Activated CD8-positive, alpha-beta memory T cell treated with anti-CD3 and anti-CD28 coated beads, Interleukin-2, amount 50 U/mL, for 24 hours (primary cell): ENCODE results near the gene ATG4B.
A peak's percentile ranks its signal among the peaks of the same experiment; 100 is the strongest.

ENCODE experiments used
- DNase-seq: peaks from one replicate; pipeline ENCODE4 v3.0.0-alpha.2; 2020; ENCODE audit errors: extremely low read depth

ATG4B gene

DNA sequence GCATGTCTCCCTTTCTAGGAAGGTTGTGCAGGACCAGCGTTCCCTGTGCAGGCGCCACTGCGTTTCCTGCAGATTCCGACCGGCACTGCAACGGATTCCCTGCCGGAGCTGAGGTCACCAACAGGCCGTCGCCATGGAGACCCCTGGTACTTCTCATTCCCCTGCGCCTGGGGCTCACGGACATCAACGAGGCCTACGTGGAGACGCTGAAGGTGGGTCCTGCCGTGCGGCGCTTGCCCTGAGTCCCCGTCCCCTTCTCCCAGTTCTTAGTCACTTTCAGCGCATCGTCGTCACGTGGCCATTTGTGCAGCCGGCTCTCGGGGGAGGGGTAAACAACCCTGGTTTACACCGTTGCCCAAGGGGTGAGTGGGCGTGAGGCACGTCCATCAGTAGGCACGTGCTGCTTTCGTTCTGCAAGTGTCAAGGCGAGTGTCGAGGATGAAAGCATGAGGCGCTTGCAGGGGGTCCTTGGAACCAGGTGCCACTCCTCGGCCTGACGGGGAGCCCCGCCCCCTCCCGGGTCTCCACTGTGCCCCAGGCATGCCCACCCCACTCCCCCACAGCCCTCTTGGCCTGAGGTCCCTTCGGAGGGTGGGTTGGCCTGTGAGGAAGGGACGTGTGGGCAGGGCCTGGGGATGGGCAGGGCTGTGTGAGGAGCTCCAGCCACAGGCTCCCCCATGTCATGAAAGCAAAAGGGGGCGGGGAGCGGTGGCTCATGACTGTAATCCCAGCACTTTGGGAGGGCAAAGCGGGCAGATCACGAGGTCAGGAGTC is 29.3 kb downstream of the ATG4B start:
- no peak for DNase-seq

DNA sequence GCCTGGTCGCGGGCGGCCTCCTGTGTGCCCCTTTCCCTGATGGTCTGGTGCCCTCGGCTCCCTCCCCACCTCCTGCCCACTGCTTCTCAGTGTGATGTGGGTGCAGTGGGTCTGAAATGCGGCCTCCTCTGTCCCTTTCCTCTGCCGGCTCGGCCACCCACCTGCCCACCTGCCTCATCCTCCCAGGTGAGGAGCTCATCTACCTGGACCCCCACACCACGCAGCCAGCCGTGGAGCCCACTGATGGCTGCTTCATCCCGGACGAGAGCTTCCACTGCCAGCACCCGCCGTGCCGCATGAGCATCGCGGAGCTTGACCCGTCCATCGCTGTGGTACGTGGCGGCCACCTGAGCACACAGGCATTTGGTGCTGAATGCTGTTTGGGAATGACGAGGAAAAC is 30.9 kb downstream of the ATG4B start:
- no peak for DNase-seq

DNA sequence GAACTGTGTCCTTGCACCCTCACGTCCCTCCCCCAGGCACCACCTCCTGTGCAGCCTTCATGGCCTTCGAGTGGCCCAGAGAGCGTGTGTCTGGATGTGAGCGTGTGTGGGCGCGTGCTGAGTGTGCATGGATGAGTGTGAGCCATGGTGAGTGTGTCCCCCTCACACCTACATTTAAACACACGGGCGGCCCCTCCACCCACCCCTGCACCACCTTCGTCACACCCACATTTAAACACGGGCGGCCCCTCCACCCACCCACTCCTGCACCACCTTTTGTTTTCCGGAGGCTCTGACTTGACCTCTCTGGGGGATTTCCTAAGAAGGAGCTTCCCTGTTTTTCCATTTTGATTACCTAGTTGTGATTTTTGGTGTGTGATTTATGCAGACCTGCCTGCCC is 31.3 kb downstream of the ATG4B start:
- DNase-seq, result no peak

DNA sequence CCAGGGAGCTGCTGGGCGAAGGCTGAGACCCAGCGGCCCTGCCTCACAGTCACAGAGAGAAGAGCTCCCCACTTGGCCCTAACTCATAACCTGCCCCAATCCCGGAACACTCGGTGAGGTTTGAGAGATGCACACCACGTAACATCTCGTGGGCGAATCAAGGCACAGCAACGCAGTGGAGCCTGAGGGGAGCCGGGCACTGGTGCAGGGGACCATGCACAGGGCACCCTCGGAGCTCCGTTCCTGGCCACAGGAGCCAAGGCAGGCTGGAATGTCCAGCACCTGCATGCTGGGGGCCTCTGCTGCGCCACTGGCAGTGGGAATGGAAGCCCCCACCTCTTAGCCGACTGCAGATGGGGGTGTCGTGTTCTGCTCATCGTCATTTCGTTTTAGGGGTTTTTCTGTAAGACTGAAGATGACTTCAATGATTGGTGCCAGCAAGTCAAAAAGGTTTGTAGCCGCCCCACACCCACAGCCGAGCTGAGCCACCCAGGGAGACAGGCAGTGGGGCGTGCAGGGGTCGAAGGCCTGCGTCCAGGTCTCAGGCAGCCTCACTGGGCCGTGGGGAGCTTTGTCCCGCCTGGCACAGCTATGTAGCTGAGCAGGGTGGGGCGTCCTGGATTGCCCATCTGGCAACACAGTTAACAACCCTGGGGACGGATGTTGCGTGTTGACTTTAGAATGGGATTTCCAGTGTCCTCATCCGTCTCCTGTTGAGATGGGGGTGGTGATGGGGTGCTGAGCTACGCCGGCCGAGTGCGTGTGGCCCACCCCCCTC is 33.0 kb downstream of the ATG4B start:
- DNase-seq, result no peak

DNA sequence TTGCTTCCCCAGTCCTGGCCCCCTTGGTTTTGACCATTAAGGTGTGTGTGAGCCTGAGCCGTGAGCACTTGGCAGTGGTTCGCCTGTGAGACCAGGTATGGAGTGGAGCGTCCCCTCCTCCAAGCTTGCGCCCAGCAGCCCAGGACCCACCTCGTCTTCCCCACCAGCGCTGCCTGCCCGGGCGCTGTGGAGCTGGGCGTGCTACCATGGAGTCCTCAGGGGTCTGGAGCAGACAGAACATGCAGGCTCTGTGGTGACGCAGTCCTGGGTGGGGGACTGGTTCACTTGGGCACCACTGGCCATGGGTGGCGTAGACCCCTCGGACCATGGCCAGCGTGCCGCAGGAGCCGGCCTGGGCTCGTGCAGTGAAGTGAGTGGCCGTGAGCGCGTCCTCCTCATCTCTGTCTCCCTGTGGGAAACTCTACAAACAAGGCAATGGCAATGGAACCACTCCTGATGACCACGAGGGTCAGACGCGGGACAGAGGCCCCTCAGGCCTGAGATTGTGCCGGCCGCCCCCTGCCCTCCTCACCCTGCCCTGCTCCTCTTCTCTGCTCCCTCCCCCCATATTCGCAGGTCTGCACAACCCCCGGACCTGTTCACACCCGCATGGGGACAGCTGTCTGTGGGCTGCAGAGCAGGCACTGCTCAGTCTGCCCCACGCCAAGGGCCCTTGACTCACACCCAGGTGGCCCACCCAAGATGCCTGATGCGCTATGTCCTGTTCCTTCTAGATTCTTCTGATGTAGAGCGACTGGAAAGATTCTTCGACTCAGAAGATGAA is 34.2 kb downstream of the ATG4B start:
- no peak for DNase-seq

DNA sequence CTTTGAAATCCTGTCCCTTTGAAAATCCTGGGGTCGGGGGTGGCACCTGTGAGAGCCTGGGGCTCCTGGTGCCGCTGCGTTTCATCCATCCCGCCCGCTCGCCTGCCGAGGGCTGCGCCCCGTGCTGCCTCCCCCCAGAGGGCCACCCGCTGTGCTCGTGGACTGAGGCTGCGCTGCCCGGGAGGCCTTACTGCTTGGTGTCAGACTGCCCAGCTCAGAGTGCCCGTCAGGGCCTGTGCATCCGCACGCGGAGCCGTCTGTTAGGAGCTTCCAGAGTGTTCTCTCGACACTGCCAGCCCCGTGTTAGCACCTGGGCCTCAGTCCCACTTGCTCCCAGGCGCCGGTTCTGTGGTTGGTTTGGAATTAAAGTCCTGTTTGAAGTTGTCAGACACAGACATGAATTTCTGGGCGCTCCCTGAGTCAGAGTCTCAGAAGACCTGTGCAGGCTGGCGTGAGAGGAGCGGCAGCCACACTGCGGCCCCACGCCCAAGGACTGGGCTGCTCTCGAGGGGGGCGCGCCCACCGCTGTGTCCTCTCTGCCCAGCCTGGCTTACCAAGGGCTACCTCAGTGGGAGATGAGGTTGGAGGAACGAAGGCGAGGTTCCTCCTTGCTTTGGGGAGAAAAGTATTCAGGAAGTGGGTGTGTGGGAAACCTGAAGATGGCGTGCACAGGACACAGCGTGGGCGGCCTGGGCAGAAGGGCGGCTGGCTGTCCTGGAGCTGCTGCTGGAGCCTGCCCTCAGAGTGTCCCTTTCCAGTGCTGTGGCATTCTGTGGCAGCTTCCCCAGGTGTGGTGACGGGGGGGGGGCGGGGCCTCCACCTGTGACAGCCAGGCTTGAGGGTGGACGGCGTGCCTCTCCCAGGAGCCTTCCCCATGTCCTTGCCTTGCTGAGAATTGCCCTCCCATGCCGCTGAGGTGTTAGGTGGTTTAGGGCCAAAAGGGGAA is 35.0 kb downstream of the ATG4B start:
- DNase-seq, result no peak

DNA sequence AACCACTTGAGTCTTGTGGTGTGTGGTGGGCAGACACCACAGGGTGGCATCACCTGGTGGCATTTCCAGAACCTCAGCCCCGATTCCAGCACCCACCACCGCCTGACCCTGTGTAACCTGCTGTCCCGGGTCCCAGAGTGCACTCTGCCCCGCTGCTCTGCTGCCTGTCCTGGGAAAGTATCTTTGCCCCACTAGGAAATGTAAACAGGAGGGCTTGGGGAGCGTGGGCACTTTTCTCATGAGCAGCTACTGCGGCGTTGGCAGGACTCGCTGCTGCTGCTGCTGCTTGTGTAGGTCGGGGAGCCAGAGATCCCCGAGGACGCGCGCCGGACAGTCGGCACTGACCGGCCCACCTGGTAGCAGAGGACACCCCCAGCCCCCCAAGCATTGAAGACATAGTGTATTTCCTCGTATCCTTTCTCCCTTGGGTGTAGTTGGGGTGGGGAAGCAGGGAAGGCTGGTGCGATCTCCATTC is 35.7 kb downstream of the ATG4B start:
- DNase-seq, result no peak

DNA sequence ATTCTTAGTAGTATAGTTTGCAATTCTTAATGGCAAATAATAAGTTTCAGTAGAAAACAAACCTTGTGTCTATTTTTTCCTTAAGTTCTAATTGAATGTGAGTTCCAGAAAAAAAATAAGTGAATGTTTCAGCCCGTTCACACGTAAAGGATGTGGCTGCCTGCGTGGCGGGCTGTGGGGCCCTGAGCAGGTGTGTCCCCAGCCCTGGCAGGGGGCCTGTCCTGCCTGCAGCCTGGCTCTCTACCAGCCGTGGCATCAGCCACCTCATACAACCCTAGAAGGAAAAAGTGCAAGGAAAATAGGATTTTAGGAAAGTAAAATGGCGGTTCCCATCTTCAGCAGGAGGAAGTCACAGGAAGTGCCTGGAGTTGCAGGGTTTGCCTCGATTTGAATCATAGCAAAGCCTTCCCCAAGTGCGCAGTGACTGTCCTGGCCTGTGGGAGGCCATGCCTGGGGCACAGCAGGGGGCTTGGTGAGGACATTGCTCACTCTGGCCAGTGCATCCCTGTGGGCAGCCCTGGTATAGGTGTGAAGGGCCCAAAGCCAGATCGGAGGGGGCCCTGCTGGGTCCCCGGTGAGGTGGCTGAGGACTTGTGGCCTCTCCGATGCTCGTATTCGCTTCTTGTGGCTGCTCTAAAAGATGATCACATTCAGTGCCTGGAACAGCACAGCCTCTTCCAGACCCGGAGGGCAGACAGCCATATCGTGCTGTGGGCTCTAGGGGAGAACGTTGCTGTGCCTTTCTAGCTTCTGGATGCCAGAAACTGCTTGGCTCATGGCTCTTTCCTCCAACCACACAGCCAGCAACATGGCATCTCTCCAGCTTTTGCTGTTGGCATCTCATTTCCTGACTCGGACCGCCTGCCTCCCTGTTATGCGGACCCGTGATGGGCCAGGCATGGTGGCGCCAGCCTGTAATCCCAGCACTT is 36.6 kb downstream of the ATG4B start:
- DNase-seq, result no peak

DNA sequence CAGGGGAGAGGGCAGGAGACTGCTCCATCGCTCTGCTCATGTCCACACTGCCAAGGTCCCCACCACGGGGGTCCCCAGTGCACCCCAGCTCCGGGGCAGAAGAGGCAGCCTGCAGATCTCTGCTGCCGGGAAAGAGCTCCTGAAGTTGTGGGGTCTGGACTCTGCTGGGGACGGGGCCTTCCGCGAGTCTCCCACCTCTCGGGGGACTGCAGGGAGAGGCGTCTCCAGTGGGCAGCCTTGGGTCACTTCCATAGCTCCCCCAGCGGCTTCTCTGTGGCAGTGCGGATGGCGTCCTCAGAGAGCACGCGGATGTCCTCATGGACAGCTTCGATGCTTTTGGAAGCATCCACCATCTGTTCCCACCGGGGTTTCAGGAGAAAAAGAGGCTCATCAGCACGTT is 38.4 kb downstream of the ATG4B start:
- DNase-seq, result no peak

DNA sequence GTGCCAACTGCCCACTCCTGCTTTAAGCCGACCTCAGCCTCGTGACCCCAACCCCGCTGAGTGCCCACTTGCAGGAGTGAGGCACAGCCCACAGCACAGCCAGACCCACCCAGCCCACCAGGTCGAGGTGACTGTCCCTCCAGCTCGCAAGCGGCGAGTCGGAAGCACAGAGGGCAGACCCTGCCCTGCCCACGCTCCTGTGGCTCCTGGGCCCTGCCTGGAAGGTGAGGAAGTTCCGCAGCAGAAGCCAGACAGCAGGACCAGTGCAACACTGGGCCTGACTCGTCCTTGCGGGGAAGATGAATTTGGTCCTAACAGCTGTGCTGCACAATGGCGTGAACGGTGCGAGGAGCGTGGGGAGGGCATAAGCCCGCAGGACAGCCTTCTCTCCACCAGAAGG is 39.2 kb downstream of the ATG4B start:
- no peak for DNase-seq

DNA sequence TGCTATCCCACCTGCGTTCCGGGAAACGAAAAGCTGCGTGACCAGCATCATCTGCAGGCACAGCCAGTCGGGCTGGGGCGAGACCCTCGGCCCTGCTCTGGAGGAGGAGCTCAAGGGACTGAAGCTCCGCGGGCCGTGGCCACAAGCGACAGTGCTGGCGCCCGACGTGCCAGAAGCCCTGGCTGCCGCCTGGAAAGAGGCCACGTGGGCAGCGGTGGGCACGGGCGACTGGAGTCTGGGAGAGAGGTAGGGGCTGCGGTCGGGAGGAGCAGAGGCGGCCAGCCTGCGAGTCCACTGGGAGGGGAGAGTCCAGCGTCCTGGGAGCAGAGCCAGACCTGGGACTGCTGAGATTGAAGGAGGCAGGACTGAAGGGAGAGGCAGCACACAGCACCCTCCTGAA is 39.9 kb downstream of the ATG4B start:
- no peak for DNase-seq

DNA sequence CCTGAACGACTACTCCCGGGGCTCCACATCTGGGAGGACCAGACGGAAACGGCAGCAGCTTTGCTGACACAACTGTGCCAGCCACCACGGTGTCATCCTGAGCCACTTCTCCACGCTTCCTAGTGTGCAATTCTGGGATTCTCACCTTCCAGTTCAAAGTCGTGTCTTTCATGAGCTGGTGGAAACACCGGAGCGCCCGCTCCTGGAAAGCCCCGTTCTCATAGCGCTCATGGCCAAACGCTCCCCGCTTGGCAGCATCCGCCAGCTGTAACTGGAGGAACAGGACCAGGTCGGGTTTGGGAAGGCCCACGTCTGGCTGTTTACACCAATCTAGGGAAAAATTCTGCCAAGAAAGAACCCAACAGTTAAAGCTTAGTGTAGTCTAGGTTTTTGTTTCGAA is 40.8 kb downstream of the ATG4B start:
- DNase-seq, result no peak

DNA sequence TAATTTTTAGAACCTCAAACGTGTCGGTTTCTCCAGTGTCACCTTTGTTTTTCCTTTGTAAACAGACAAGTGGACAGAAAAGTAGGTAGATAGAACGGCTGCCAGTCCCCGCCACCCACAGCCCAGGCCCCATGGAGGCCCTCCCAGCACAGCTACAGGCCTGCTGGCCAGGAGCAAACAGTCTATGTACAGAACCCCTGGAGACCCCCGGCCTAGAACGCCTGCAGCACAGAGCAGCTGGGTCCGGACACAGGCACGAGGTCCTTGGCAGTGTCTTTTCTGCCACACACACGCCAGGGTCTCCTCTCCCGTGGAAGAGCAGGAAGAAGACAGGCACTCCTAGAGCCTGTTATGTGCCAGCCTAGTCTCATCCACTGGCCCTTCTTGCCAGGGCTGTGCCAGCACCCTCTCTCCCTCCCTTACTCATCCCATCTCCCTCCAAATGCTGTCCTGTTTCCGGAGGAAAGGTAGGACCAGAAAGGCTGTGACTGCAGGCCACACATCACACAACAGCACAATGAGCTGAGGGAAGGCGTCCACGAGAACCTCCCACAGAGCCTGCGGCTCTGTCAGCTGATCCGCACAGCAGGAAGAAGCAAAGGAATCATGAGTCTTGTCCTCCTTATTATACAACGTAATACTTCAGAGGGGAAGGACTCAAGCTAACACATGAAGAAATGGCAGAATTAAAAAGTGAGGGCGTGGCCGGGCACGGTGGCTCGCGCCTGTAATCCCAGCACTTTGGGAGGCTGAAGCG is 41.5 kb downstream of the ATG4B start:
- no peak for DNase-seq

DNA sequence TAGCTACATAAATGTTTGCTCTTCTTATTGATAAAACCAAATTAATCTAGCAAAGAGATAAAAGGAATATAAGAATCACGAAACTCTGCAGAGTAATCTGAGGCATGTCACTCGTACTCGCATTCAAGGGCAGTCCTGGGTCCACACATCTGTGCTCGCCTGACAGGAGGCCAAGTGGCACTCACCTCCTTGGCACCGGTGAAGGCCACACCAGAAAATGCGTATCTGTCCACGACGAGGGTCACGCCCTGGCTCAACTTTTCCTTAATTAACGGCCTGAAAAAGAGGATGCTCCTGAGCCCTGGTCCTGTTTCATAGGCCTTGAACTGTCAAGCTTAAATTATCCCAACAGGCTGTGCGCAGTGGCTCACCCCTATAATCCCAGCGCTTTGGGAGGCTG is 42.6 kb downstream of the ATG4B start:
- no peak for DNase-seq

DNA sequence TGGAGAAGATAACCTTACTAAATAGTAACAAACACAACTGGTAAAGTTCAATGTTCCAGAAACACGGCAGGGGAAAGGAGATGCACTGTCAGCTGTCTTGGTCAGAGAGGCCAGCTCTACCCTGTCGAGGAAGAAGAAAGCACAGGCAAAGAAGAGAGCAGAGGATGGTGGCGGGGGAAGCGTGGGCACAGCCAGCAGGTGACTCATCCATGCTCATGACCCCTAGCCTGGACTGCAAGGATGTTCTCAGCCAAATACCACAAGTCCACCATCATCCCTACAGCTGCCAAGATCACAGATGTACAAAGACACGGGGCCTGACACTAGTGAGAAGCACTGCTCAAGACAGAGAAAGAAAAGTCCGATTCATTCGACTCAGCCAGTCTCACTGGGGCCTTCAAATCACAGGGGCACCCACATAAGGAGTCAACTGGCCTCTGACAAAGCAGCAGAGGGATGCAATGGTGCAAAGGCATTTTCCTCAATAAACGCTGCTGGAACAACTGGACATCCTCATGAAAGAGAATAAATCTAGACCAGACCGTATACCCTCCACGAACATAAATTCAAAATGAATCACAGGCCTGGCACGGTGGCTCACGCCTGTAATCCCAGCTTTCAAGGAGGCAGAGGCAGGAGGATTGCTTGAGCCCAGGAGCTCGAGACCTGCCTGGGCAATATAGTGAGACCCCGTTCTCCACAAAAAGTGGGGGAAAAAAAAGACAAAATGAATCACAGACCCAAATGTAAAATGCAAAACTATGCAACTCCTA is 43.5 kb downstream of the ATG4B start:
- no peak for DNase-seq

DNA sequence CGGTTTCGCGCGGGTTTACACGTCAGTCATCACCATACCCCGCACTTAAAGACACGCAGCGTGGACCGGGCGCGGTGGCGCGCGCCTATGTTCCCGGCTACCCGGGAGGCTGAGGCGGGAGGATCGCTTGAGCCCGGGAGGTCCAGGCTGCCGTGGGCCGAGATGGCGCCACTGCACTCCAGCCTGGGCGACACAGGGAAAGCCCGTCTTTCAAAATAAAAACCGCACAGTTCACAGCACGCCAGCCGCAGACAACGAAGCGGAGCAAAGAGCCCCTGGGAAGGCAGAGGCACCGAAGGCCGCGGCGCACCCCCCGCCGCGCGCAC is 48.8 kb downstream of the ATG4B start:
- no peak for DNase-seq

DNA sequence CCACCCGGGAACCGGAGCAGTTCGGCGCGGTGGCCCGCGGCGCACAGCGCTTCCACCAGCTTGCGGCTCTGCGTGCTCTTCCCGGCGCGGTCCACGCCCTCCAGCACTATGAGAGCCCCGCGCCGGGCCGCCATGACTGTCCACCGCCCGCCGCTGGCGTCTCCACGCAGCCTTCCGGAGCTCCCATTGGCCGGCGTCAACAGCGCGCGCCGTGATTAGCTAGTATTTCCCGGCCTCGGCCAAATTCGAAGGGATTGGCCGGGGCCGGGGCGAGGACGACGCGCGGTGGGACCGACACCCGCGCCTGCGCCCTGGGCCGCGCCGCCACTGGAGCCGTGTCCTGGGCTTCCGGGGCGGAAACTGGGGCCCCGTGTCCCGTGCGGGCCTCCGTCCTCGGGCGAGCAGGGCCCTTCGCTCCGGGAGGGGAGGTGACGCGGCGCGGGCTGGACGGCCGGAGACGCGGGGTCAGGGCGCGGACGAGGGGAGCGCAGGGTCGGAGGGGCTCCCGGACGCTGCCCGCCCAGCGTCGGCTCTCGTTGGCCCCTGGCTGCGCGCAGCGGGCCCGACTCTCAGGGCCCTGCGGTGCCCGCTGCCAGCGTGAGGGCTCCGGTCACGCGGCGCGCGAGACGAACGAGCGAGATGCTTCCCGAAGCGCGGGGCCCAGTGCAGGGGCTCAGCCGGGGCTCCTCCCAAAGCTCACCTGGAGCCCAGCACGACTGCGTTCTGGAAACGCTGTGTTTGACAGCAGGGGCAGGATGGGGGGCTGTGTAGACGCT is 49.3 kb downstream of the ATG4B start, which contains the start of gene DTYMK:
DTYMK (minus strand) TSS at position 166 of the 776 bp plus-strand sequence; CDS start at position 134, 32 bp downstream.
- peak; percentile 85 for DNase-seq

DNA sequence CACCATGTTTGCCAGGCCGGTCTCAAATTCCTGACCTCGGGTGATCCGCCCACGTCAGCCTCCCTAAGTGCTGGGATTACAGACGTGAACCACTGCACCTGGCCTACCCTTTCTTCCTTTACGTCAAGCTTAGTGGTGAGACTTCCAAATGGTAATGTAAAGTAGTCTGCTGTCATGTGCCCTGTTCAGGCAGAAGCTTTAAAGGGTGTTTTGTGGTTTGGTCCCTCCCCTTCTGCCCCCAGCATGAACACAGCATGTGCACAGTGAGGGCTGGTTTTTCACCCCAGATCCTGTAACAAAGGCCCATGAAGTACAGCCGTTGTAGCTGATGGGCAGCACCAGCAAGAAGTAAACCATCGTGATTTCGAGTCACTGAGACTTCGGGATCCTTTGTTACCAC is 51.8 kb downstream of the ATG4B start:
- no peak for DNase-seq
